OCI-LY1 (cell line): ENCODE results near the gene NKD1.

Experiments
- H2AFZ ChIP-seq: fragments of 200-600 bp; sonication (generic), shearing (Covaris generic); 2 replicates; pipeline ENCODE4 v1.6.0; 2014; ENCODE audit warnings: antibody characterized with exemption, mild to moderate bottlenecking, low read length
- H3F3A ChIP-seq: fragments of 200-600 bp; sonication (generic), shearing (Covaris generic); 2 replicates; pipeline ENCODE4 v1.6.0; 2014; ENCODE audit warnings: mild to moderate bottlenecking, antibody characterized with exemption, low read length, moderate library complexity; ENCODE audit not compliant: insufficient read depth
- H3K27ac ChIP-seq: fragments of 200-600 bp; sonication (generic); 2 replicates; pipeline ENCODE4 v1.5.1; 2014; ENCODE audit warnings: low read length, mixed run types, mild to moderate bottlenecking, low read depth; ENCODE audit not compliant: poor library complexity, severe bottlenecking
- H3K27me3 ChIP-seq: fragments of 200-600 bp; sonication (generic); 2 replicates; pipeline ENCODE4 v1.6.0; 2014; ENCODE audit warnings: antibody characterized with exemption, mild to moderate bottlenecking, low read length, moderate library complexity; ENCODE audit not compliant: insufficient read depth
- H3K36me3 ChIP-seq: fragments of 200-600 bp; sonication (generic); 2 replicates; pipeline ENCODE4 v1.6.1; 2014; ENCODE audit warnings: mild to moderate bottlenecking, antibody characterized with exemption, low read length, moderate library complexity, mixed read lengths; ENCODE audit not compliant: insufficient read depth
- H3K4me1 ChIP-seq: fragments of 200-600 bp; sonication (generic); 2 replicates; pipeline ENCODE4 v1.5.1; 2014; ENCODE audit warnings: mild to moderate bottlenecking, low read length, moderate library complexity; ENCODE audit not compliant: insufficient read depth, severe bottlenecking
- H3K4me2 ChIP-seq: fragments of 200-600 bp; sonication (generic), shearing (Covaris generic); 2 replicates; pipeline ENCODE4 v1.6.1; 2014; ENCODE audit warnings: low read length
- H3K4me3 ChIP-seq: fragments of 200-600 bp; sonication (generic); 2 replicates; pipeline ENCODE4 v1.5.1; 2014; ENCODE audit warnings: low read length, low read depth, mild to moderate bottlenecking, mixed read lengths; ENCODE audit not compliant: poor library complexity, severe bottlenecking
- H3K79me2 ChIP-seq: fragments of 200-600 bp; shearing (Covaris generic); 2 replicates; pipeline ENCODE4 v1.6.1; 2016; ENCODE audit warnings: mixed run types, low read length, mixed read lengths; ENCODE audit not compliant: insufficient read depth
- H3K9ac ChIP-seq: fragments of 200-600 bp; sonication (generic), shearing (Covaris generic); 2 replicates; pipeline ENCODE4 v1.6.1; 2014; ENCODE audit warnings: mild to moderate bottlenecking, low read length, mixed read lengths
- H3K9me2 ChIP-seq: fragments of 200-600 bp; sonication (generic), shearing (Covaris generic); 2 replicates; pipeline ENCODE4 v1.6.1; 2014; ENCODE audit warnings: low read depth, mild to moderate bottlenecking, low read length, mixed read lengths
- H3K9me3 ChIP-seq: fragments of 200-600 bp; shearing (Covaris generic); 2 replicates; pipeline ENCODE4 v1.6.1; 2014; ENCODE audit warnings: low read length, mixed read lengths
- H4K20me1 ChIP-seq: fragments of 200-600 bp; sonication (generic), shearing (Covaris generic); 2 replicates; pipeline ENCODE4 v1.6.0; 2016; ENCODE audit warnings: mild to moderate bottlenecking, low read length; ENCODE audit not compliant: insufficient read depth
- CTCF ChIP-seq: fragments of 200-600 bp; sonication (generic), shearing (Covaris generic); IDR thresholded peaks from 2 replicates; pipeline ENCODE4 v1.5.1; 2017; ENCODE audit warnings: mild to moderate bottlenecking, antibody characterized with exemption, low read length, moderate library complexity, mixed read lengths
- EZH2 ChIP-seq: fragments of 200-600 bp; sonication (generic), shearing (Covaris generic); IDR thresholded peaks from 2 replicates; pipeline ENCODE4 v1.8.0; 2017; ENCODE audit warnings: borderline replicate concordance, mixed run types, mild to moderate bottlenecking, antibody characterized with exemption, low read length, moderate library complexity, mixed read lengths

NKD1 gene

GRCh38 chr16:50570354-50570753, 22.2 kb downstream of the NKD1 start:
- TF ChIP-seq EZH2: no peak
- TF ChIP-seq CTCF: no peak
- H3K4me2 ChIP-seq: no peak overlapping the region
- H3K9ac ChIP-seq: no peak overlapping the region
- no peaks in the 10 kb centered on the region for H3K36me3 ChIP-seq
- H3K27me3 ChIP-seq: peaks cover 9% of the 10 kb centered on the region; the same call in 1 of the 2 replicates
- H3K4me1 ChIP-seq: no peaks in the 10 kb centered on the region
- H3K9me3 ChIP-seq: no peaks in the 10 kb centered on the region
- no peaks in the 10 kb centered on the region for H3K9me2 ChIP-seq
- H3K27ac ChIP-seq: no peak overlapping the region
- H3K4me3 ChIP-seq: no peak overlapping the region
- no peaks in the 10 kb centered on the region for H3F3A ChIP-seq
- no peaks in the 10 kb centered on the region for H4K20me1 ChIP-seq
- H3K79me2 ChIP-seq: no peaks in the 10 kb centered on the region
- no peak overlapping the region for H2AFZ ChIP-seq

GRCh38 chr16:50570808-50571598, 22.8 kb downstream of the NKD1 start:
- TF ChIP-seq CTCF (no peak), EZH2 (no peak)
- Histone ChIP-seq H3F3A (no peaks in the 10 kb centered on the region), H3K27me3 (peaks cover 9% of the 10 kb centered on the region; the same call in 1 of the 2 replicates), H3K36me3 (no peaks in the 10 kb centered on the region), H3K9me2 (no peaks in the 10 kb centered on the region), H3K4me2 (no peak overlapping the region), H2AFZ (no peak overlapping the region), H3K27ac (no peak overlapping the region), H3K9ac (no peak overlapping the region), H3K4me3 (no peak overlapping the region), H3K79me2 (no peaks in the 10 kb centered on the region), H3K4me1 (no peaks in the 10 kb centered on the region), H4K20me1 (no peaks in the 10 kb centered on the region), H3K9me3 (no peaks in the 10 kb centered on the region)

GRCh38 chr16:50571786-50572185, 23.6 kb downstream of the NKD1 start:
- Histone ChIP-seq H3F3A (no peaks in the 10 kb centered on the region), H3K4me1 (no peaks in the 10 kb centered on the region), H4K20me1 (no peaks in the 10 kb centered on the region), H3K9ac (no peak overlapping the region), H3K4me3 (no peak overlapping the region), H3K36me3 (no peaks in the 10 kb centered on the region), H3K9me3 (no peaks in the 10 kb centered on the region), H3K4me2 (no peak overlapping the region), H2AFZ (no peak overlapping the region), H3K27ac (no peak overlapping the region), H3K9me2 (no peaks in the 10 kb centered on the region), H3K79me2 (no peaks in the 10 kb centered on the region), H3K27me3 (peaks cover 9% of the 10 kb centered on the region; the same call in 1 of the 2 replicates)
- TF ChIP-seq CTCF: no peak
- TF ChIP-seq EZH2: no peak
